ENCODE data around the gene SLC35A5. TPM values are rescaled to one million over a fixed set of nuclear protein-coding genes. Genes with fewer than 3 reads are reported as not detected.

The SLC35A5 gene
- total and polyA plus RNA-seq, 2 of the 13 experiments (the other 11 are each of a cell fraction or from before 2014, with no cell fraction given) = 15.5 to 26.5 TPM

GRCh38 chr3:112561734-112562529 is at the start of gene SLC35A5, which contains the start of gene ATG3 (continued):
- TF ChIP-seq, protein P1, sequence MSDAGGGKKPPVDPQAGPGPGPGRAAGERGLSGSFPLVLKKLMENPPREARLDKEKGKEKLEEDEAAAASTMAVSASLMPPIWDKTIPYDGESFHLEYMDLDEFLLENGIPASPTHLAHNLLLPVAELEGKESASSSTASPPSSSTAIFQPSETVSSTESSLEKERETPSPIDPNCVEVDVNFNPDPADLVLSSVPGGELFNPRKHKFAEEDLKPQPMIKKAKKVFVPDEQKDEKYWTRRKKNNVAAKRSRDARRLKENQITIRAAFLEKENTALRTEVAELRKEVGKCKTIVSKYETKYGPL (CRISPR knock-in tag; IDR thresholded peaks at IDR 0.05) = no peak
- TF ChIP-seq ZNF33B (CRISPR knock-in tag; IDR thresholded peaks at IDR 0.05) = no peak
- TF ChIP-seq HNRNPL (IDR thresholded peaks at IDR 0.05; ENCODE audit: low read depth, low read length) = peak; percentile 48; the same call in 1 of the 2 replicates
- TF ChIP-seq ZNF496 (CRISPR knock-in tag; IDR thresholded peaks at IDR 0.05; ENCODE audit: insufficient replicate concordance) = no peak
- no peak; the same call in 1 of the 2 replicates for TF ChIP-seq HHEX (CRISPR knock-in tag; IDR thresholded peaks at IDR 0.05)
- no peak for TF ChIP-seq ZNF766 (CRISPR knock-in tag; IDR thresholded peaks at IDR 0.05; ENCODE audit: borderline replicate concordance)
- TF ChIP-seq ZNF724P (CRISPR knock-in tag; IDR thresholded peaks at IDR 0.05; ENCODE audit: borderline replicate concordance) = peak; percentile 91
- TF ChIP-seq, protein P2, sequence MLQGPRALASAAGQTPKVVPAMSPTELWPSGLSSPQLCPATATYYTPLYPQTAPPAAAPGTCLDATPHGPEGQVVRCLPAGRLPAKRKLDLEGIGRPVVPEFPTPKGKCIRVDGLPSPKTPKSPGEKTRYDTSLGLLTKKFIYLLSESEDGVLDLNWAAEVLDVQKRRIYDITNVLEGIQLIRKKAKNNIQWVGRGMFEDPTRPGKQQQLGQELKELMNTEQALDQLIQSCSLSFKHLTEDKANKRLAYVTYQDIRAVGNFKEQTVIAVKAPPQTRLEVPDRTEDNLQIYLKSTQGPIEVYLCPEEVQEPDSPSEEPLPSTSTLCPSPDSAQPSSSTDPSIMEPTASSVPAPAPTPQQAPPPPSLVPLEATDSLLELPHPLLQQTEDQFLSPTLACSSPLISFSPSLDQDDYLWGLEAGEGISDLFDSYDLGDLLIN (CRISPR knock-in tag; IDR thresholded peaks at IDR 0.05; ENCODE audit: borderline replicate concordance) = no peak
- TF ChIP-seq ZNF713 (CRISPR knock-in tag; IDR thresholded peaks at IDR 0.05) = no peak
- 0 out of 2 replicates have a peak, but pooled peaks have one; percentile 42 for TF ChIP-seq ZNF142 (CRISPR knock-in tag; IDR thresholded peaks at IDR 0.05)
- peak; percentile 52 for TF ChIP-seq YY1 (IDR thresholded peaks at IDR 0.05; ENCODE audit: insufficient read depth, insufficient replicate concordance, low read depth, low read length)
- TF ChIP-seq ZNF660 (CRISPR knock-in tag; IDR thresholded peaks at IDR 0.05; ENCODE audit: borderline replicate concordance, low read depth) = no peak
- TF ChIP-seq DR1 (CRISPR knock-in tag; IDR thresholded peaks at IDR 0.05) = peak; percentile 50; the same call in 1 of the 2 replicates
- TF ChIP-seq HDAC1 (CRISPR knock-in tag; IDR thresholded peaks at IDR 0.05) = peak; percentile 92
- no peak for TF ChIP-seq SAFB2 (CRISPR knock-in tag; IDR thresholded peaks at IDR 0.05; ENCODE audit: borderline replicate concordance, low read depth)
- no peak for TF ChIP-seq ZNF326 (CRISPR knock-in tag; IDR thresholded peaks at IDR 0.05; ENCODE audit: borderline replicate concordance)
- TF ChIP-seq SOX13 (IDR thresholded peaks at IDR 0.05) = no peak; the same call in 1 of the 2 replicates
- TF ChIP-seq SOX13 (CRISPR knock-in tag; conservative IDR thresholded peaks at IDR 0.05 in 1 of 2, IDR thresholded peaks at IDR 0.05 in 1 of 2) = peak in 1 of 2 experiments; percentile 46; a peak in 1 of 4 replicates
- TF ChIP-seq SRSF4 (IDR thresholded peaks at IDR 0.05; ENCODE audit: low read depth, low read length, poor library complexity, severe bottlenecking) = no peak
- TF ChIP-seq ZFP1 (CRISPR knock-in tag; IDR thresholded peaks at IDR 0.05) = no peak
- peak; percentile 78; the same call in 1 of the 2 replicates for TF ChIP-seq ZSCAN21 (CRISPR knock-in tag; IDR thresholded peaks at IDR 0.05; ENCODE audit: borderline replicate concordance)
- peak; percentile 85 for TF ChIP-seq PHF21A (CRISPR knock-in tag; IDR thresholded peaks at IDR 0.05)

Measured in HepG2 (cell line).